Measurements from ENCODE around the gene STK24. TPM values are rescaled to one million over a fixed set of nuclear protein-coding genes. Genes with fewer than 3 reads are reported as not detected.

The STK24 gene
- total and polyA plus RNA-seq, 10 of the 15 experiments (the other 5 are each of a cell fraction or from before 2014, with no cell fraction given), result 7.5 to 115 (median 52.9) TPM

GRCh38 chr13:98585398-98585754 lies 8.5 kb upstream of the STK24 start:
- no peaks in the 10 kb centered on the region for H3K9me3 ChIP-seq (replicated peaks; ENCODE audit: control insufficient read depth, insufficient read depth, low read length)
- H3K4me3 ChIP-seq, result no peak overlapping the region
- H3K27me3 ChIP-seq (replicated peaks in 1 of 2; ENCODE audit: control insufficient read depth in 2 of 2, insufficient read depth in 2 of 2, low read length in 1 of 2), result no peaks in the 10 kb centered on the region
- no peak for DNase-seq (ENCODE audit: low read depth, low spot score)
- no peaks in the 10 kb centered on the region for H3K79me2 ChIP-seq (ENCODE audit: control insufficient read depth, insufficient read depth, low read length)
- in situ Hi-C loops (cut with MboI) (no loop called here), intact Hi-C loops (cut with micrococcal nuclease; ENCODE audit: unreplicated experiment) (no loop called here)
- CTCF ChIA-PET, result no interaction called here
- no peak for FAIRE-seq
- no peaks in the 10 kb centered on the region for H4K20me1 ChIP-seq (ENCODE audit: control insufficient read depth, insufficient read depth)
- H2AFZ ChIP-seq (ENCODE audit: control insufficient read depth, low read depth, low read length), result no peak overlapping the region
- no peak overlapping the region for H3K9ac ChIP-seq (ENCODE audit: control insufficient read depth, insufficient read depth, low read length)
- ATAC-seq, result no peak
- no peak for TF ChIP-seq NRF1 (conservative IDR thresholded peaks at IDR 0.05; ENCODE audit: low read depth, low read length)
- no peak for TF ChIP-seq FOXK2 (IDR thresholded peaks at IDR 0.05)
- TF ChIP-seq, protein P1, sequence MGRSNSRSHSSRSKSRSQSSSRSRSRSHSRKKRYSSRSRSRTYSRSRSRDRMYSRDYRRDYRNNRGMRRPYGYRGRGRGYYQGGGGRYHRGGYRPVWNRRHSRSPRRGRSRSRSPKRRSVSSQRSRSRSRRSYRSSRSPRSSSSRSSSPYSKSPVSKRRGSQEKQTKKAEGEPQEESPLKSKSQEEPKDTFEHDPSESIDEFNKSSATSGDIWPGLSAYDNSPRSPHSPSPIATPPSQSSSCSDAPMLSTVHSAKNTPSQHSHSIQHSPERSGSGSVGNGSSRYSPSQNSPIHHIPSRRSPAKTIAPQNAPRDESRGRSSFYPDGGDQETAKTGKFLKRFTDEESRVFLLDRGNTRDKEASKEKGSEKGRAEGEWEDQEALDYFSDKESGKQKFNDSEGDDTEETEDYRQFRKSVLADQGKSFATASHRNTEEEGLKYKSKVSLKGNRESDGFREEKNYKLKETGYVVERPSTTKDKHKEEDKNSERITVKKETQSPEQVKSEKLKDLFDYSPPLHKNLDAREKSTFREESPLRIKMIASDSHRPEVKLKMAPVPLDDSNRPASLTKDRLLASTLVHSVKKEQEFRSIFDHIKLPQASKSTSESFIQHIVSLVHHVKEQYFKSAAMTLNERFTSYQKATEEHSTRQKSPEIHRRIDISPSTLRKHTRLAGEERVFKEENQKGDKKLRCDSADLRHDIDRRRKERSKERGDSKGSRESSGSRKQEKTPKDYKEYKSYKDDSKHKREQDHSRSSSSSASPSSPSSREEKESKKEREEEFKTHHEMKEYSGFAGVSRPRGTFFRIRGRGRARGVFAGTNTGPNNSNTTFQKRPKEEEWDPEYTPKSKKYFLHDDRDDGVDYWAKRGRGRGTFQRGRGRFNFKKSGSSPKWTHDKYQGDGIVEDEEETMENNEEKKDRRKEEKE (IDR thresholded peaks at IDR 0.05), result no peak
- no peak for TF ChIP-seq IKZF1 (conservative IDR thresholded peaks at IDR 0.05)
- TF ChIP-seq SREBF2 (IDR thresholded peaks at IDR 0.05; ENCODE audit: low read length), result no peak
- no peak for TF ChIP-seq RB1 (IDR thresholded peaks at IDR 0.05; ENCODE audit: borderline replicate concordance)
- no peak for TF ChIP-seq WRNIP1 (IDR thresholded peaks at IDR 0.05; ENCODE audit: borderline replicate concordance, low read depth, low read length)
- no peak for TF ChIP-seq BMI1 (IDR thresholded peaks at IDR 0.05; ENCODE audit: borderline replicate concordance)
- no peak for TF ChIP-seq HSF1 (IDR thresholded peaks at IDR 0.05; ENCODE audit: low read depth, low read length)
- TF ChIP-seq CHD1 (IDR thresholded peaks at IDR 0.05; ENCODE audit: low read depth, low read length), result no peak
- TF ChIP-seq ZNF384 (IDR thresholded peaks at IDR 0.05; ENCODE audit: borderline replicate concordance, low read depth, low read length), result no peak
- TF ChIP-seq YY1 (IDR thresholded peaks at IDR 0.05; ENCODE audit: low read depth, low read length), result no peak
- TF ChIP-seq FOXM1 (IDR thresholded peaks at IDR 0.05; ENCODE audit: low read depth, low read length), result no peak
- TF ChIP-seq KLF5 (IDR thresholded peaks at IDR 0.05; ENCODE audit: partially characterized antibody), result no peak
- TF ChIP-seq SPI1 (IDR thresholded peaks at IDR 0.05; ENCODE audit: borderline replicate concordance, insufficient read depth, low read depth, low read length), result no peak
- no peak for TF ChIP-seq ZZZ3 (IDR thresholded peaks at IDR 0.05; ENCODE audit: control insufficient read depth, insufficient read length, low read depth)
- no peak for TF ChIP-seq TARDBP (IDR thresholded peaks at IDR 0.05; ENCODE audit: borderline replicate concordance)
- no peak for TF ChIP-seq MXI1 (IDR thresholded peaks at IDR 0.05; ENCODE audit: low read depth, low read length)
- WGBS (ENCODE audit: insufficient coverage, insufficient replicate concordance, low lambda C conversion rate, missing lambda C conversion rate), result 97% methylated on average over 5 of the region's 5 CpGs
- RAD21 ChIA-PET (ENCODE audit: unreplicated experiment), result no interaction called here
- SMC1A ChIA-PET (ENCODE audit: uncharacterized antibody, unreplicated experiment), result no interaction called here
- no TSS peak for BruUV-seq (replicated peaks)
- H3K36me3 ChIP-seq (ENCODE audit: control insufficient read depth in 2 of 2, insufficient read depth in 2 of 2, low read length in 1 of 2), result no peaks in the 10 kb centered on the region
- no peak overlapping the region for H3K4me2 ChIP-seq (ENCODE audit: control insufficient read depth, insufficient read depth)
- H3K4me1 ChIP-seq (ENCODE audit: control insufficient read depth, insufficient read depth, low read length), result no peaks in the 10 kb centered on the region
- H3K27ac ChIP-seq (ENCODE audit: control insufficient read depth, insufficient read depth), result no peak overlapping the region
- POLR2A ChIA-PET, result no interaction called here
